NB4 (cell line): ENCODE measurements around the gene GABBR2.

Experiments used
- MYC ChIP-seq: IDR thresholded peaks from 2 replicates; pipeline ENCODE4 v1.6.1; 2011; ENCODE audit warnings: low read depth, low read length
- POLR2A ChIP-seq: IDR thresholded peaks from 2 replicates; pipeline ENCODE4 v1.6.1; 2011; ENCODE audit warnings: mild to moderate bottlenecking; ENCODE audit not compliant: insufficient read length; ENCODE audit errors: extremely low read depth
- TF ChIP-seq, protein P1 (sequence below): IDR thresholded peaks from 2 replicates; pipeline ENCODE4 v1.6.1; 2011; ENCODE audit warnings: low read depth, low read length
- TF ChIP-seq, protein P2 (sequence below): IDR thresholded peaks from one replicate; pipeline ENCODE4 v1.5.1; 2012; ENCODE audit warnings: low read depth, low read length

DNA sequence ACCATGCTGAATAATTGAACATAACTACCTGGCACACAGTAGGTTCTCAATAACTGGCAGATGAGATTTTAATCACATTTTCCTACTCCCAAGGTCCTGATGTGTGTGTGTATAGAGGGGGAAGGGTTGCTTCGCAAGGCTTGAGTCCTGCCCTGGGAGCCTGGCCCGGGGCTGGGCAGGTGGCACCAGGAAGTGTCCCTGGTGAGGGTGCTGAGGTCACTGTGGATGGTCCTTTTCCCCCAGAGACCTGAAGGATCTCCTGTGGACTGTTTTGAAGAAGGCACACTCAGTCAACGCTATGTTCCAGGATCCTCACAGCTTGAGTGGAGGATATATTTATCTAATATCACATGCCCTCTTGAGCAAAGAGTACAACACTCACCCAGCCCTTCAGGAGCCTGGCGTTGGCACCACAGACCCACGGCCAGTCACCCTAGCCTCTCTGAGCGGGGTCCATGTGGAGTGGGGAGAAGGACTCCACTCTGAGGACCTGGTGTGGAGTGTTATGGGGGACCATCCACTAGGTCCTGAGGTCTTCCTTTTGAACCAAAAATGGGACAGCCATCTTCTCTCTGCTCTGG, 177.8 kb downstream of the GABBR2 start:
- TF ChIP-seq POLR2A, result no peak
- TF ChIP-seq, protein P1, sequence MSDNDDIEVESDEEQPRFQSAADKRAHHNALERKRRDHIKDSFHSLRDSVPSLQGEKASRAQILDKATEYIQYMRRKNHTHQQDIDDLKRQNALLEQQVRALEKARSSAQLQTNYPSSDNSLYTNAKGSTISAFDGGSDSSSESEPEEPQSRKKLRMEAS, result no peak
- TF ChIP-seq, protein P2, sequence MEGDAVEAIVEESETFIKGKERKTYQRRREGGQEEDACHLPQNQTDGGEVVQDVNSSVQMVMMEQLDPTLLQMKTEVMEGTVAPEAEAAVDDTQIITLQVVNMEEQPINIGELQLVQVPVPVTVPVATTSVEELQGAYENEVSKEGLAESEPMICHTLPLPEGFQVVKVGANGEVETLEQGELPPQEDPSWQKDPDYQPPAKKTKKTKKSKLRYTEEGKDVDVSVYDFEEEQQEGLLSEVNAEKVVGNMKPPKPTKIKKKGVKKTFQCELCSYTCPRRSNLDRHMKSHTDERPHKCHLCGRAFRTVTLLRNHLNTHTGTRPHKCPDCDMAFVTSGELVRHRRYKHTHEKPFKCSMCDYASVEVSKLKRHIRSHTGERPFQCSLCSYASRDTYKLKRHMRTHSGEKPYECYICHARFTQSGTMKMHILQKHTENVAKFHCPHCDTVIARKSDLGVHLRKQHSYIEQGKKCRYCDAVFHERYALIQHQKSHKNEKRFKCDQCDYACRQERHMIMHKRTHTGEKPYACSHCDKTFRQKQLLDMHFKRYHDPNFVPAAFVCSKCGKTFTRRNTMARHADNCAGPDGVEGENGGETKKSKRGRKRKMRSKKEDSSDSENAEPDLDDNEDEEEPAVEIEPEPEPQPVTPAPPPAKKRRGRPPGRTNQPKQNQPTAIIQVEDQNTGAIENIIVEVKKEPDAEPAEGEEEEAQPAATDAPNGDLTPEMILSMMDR, result no peak
- no peak for TF ChIP-seq MYC
